Lower leg skin (tissue), 3 donors: ENCODE results near the gene VCY.
"Not testable (repeated sequence)": the region's sequence is repeated elsewhere in the genome, so short reads cannot be mapped to it uniquely, and the experiment has no call there.

Source experiments
- POLR2A ChIP-seq, 2 donors: fragments of 450-650 bp; IDR thresholded peaks; one replicate each; pipeline ENCODE4 v1.6.1; 2016 to 2017; ENCODE audit warnings: antibody characterized with exemption in 2 of 2, mild to moderate bottlenecking in 1 of 2, moderate library complexity in 1 of 2
- TF ChIP-seq, protein P1 (sequence below), 3 donors: fragments of 450-650 bp; IDR thresholded peaks; one replicate each; pipeline ENCODE4 v1.5.1; 2016; ENCODE audit warnings: antibody characterized with exemption in 3 of 3, mild to moderate bottlenecking in 3 of 3, moderate library complexity in 2 of 3

GRCh38 chrY:13986373-13986772 lies at the start of gene VCY:
- TF ChIP-seq, protein P1, sequence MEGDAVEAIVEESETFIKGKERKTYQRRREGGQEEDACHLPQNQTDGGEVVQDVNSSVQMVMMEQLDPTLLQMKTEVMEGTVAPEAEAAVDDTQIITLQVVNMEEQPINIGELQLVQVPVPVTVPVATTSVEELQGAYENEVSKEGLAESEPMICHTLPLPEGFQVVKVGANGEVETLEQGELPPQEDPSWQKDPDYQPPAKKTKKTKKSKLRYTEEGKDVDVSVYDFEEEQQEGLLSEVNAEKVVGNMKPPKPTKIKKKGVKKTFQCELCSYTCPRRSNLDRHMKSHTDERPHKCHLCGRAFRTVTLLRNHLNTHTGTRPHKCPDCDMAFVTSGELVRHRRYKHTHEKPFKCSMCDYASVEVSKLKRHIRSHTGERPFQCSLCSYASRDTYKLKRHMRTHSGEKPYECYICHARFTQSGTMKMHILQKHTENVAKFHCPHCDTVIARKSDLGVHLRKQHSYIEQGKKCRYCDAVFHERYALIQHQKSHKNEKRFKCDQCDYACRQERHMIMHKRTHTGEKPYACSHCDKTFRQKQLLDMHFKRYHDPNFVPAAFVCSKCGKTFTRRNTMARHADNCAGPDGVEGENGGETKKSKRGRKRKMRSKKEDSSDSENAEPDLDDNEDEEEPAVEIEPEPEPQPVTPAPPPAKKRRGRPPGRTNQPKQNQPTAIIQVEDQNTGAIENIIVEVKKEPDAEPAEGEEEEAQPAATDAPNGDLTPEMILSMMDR (IDR thresholded peaks at IDR 0.05): not testable (repeated sequence)
- not testable (repeated sequence) for TF ChIP-seq POLR2A (IDR thresholded peaks at IDR 0.05)
